Measurements from ENCODE around the gene KLHL22.
A peak's percentile ranks its signal among the peaks of the same experiment; 100 is the strongest.
"Not testable (repeated sequence)": the region's sequence is repeated elsewhere in the genome, so short reads cannot be mapped to it uniquely, and the experiment has no call there.

The KLHL22 gene

GRCh38 chr22:20504293-20504922 lies 8.8 kb upstream of the KLHL22 start:
- not testable (repeated sequence) for DNase-seq (ENCODE audit: low read depth in 2 of 2)

DNA sequence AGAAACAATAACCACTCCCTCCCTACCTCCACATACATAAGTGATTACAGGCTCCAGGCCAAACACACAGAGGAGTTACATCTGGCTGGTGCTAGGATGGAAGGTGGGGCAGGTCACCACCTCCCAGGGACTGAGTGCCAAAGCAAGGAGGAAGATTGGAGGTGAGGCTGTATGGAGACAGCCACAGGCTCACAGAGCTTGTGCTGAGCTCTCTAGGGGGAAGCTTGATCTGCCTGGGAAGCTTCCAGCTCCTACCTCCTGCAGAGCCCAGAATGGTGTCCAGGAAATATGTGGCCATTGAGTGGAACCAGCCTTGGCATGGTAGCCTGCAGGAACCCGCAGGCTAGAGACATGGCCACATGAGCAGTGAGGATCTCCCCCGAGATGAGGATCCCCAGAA lies 8.2 kb upstream of the KLHL22 start:
- DNase-seq (ENCODE audit: low read depth in 2 of 2): no peak

DNA sequence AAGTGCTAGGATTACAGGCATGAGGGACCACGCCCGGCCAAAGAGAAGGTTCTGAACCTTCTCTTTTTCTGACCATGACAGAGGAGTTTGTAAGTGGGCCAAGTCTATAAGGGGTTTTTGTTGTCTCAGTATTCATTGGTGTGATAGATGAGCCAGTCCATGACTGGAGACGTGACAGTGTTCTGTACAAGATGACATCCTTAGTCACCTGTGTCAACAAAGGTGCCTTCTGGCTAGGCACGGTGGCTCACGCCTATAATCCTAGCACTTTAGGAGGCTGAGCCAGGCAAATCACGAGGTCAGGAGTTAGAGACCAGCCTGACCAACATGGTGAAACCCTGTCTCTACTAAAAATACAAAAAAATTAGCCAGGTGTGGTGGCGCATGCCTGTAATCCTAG lies 4.2 kb upstream of the KLHL22 start:
- no peak for DNase-seq (ENCODE audit: low read depth in 2 of 2)

DNA sequence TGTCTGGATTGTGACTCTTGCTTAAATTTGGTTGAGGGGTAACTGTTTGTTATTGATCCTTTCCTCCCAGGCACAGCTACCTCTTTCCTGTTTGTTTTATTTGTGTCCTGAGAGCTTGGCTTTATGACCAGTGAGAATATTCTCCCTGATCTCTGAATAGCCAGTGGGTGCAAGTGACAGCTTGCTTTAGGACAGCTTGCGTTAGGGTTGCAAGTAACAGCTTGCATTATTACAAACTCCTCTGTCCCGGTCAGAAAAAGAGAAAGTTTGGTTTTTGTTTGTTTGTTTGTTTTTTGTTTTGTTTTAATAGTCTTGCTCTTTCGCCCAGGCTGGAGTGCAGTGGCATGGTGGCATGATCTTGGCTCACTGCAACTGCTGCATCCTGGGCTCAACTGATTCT lies 3.3 kb upstream of the KLHL22 start:
- no peak for DNase-seq (ENCODE audit: low read depth in 2 of 2)

- no peak for DNase-seq (ENCODE audit: low read depth in 2 of 2)
Observed at GRCh38 chr22:20497426-20497825, 1.8 kb upstream of the KLHL22 start.

- peak; percentile 86 to 87 for DNase-seq (ENCODE audit: low read depth in 2 of 2)
Observed at GRCh38 chr22:20495861-20496681, 476 bp upstream of the KLHL22 start.

DNA sequence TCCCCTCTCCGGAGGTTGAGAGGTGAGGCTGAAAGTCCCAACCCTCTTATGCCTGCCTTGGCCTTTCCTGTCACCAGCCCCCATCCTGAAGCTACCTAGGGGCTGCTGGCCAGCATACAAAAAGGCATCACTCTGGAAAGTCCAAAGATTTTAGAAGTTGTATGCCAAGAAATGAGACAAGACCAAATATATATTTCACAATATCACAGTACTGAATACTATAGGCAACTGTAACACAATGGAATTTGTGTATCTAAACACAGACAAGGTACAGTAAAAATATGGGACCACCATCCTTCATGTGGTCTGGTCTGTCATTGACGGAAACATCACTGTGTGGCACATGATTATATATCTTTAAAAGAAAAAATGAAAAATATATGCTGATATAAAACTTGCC lies 4.2 kb downstream of the KLHL22 start:
- DNase-seq (ENCODE audit: low read depth in 2 of 2): no peak

GRCh38 chr22:20490941-20491307 lies 4.7 kb downstream of the KLHL22 start:
- no peak for DNase-seq (ENCODE audit: low read depth in 2 of 2)

GRCh38 chr22:20490183-20490940 lies 5.2 kb downstream of the KLHL22 start:
- no peak for DNase-seq (ENCODE audit: low read depth in 2 of 2)

DNA sequence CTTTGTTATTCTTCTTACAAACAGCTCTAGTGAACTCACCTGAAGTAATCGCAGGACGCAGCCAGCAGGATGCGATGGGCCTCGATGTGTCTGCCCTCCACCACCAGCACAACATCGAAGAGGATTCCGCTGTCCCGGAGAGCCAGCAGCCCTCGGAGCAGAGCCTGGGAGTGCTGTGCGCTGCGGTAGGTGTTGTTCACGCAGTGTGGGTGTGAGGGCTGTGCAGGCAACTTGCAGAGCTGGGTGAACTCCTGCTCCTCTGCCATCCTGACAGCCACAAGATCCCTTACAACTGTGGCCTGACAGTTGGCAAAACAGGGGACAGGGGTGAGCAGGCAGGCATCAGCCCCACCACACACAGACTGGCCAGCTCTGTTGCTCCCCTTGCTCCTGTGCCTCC lies 6.6 kb downstream of the KLHL22 start:
- no peak for DNase-seq (ENCODE audit: low read depth in 2 of 2)

GRCh38 chr22:20487715-20488114 lies 7.9 kb downstream of the KLHL22 start:
- DNase-seq (ENCODE audit: low read depth in 2 of 2): no peak

- DNase-seq (ENCODE audit: low read depth in 2 of 2): no peak
Observed at GRCh38 chr22:20486229-20486628, 9.4 kb downstream of the KLHL22 start.

- no peak for DNase-seq (ENCODE audit: low read depth in 2 of 2)
Observed at GRCh38 chr22:20484948-20485683, 10.5 kb downstream of the KLHL22 start.

DNA sequence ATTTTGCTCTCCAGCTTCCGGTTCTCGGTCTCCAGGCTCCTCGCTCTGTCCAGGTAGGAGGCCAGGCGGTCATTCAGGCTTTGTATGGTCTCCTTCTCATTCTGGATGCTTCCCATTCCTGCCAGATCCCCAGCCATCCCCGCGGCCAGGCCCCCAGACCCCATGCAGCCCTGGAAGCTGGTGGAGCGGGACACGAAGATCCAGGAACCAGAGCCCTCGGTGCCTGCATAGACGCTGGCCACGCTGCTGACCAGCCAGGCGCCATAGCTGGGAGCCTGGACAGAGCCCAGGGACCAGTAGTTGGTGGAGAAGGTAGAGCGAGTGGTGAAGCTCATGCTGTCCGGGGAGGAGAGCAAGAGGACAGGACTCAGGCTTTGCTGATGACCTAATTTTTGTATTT lies 11.8 kb downstream of the KLHL22 start:
- no peak for DNase-seq (ENCODE audit: low read depth in 2 of 2)

DNA sequence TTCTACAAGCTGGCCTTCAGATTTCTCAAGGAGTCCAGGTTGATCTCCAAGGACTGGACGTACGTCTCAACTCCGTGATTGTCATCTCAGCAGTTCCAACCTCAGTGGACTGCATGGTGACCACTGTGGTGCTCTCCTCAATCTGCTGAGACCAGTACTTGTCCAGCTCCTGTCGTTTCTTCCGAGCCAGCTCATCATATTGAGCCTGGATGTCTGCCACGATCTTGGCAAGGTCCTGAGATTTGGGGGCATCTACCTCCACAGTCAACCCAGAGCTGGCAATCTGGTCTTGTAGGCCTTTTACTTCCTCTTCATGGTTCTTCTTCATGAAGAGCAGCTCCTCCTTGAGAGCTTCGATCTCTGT lies 12.5 kb downstream of the KLHL22 start:
- DNase-seq (ENCODE audit: low read depth in 2 of 2): not testable (repeated sequence)

GRCh38 chr22:20479612-20480196 lies 15.9 kb downstream of the KLHL22 start:
- no peak for DNase-seq (ENCODE audit: low read depth in 2 of 2)

- DNase-seq (ENCODE audit: low read depth in 2 of 2): not testable (repeated sequence)
Observed at GRCh38 chr22:20478059-20478458, 17.5 kb downstream of the KLHL22 start.

DNA sequence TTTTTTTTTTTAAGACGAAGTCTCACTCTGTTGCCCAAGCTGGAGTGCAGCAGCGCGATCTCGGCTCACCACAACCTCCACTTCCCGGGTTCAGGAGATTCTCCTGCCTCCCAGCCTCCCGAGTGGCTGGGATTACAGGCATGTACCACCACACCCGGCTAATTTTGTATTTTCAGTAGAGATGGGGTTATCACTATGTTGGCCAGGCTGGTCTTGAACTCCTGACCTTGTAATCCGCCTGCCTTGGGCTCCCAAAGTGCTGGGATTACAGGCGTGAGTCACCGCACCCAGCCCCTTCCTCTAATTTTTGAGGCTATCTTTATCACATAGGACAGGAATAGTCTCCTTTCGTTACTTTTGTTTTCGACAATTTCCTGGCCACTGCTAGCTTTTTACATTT lies 20.0 kb downstream of the KLHL22 start:
- DNase-seq (ENCODE audit: low read depth in 2 of 2): not testable (repeated sequence)

DNA sequence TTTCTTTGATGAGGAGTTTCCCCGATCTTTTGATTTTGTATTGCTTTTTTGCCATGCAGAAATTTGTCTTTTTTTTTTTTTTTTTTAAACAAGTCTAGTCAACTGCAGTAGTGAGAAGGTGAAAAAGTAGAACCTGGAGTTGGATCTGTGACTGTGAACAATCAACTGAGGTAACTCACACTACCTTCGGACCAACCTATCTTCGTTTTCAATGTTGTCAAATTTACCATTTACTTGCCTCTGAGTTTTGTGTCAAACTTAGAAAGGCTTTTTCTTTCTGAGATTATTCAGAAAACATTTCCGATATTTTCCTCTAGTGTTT lies 20.5 kb downstream of the KLHL22 start:
- no peak for DNase-seq (ENCODE audit: low read depth in 2 of 2)

- no peak for DNase-seq (ENCODE audit: low read depth in 2 of 2)
Observed at GRCh38 chr22:20472629-20473442, 22.8 kb downstream of the KLHL22 start.
